H4 (cell line): ENCODE data around the gene NAA40. TPM values are rescaled to one million over a fixed set of nuclear protein-coding genes. Genes with fewer than 3 reads are reported as not detected.

ENCODE experiments used
- DNase-seq: peaks from one replicate; pipeline ENCODE4 v3.0.0-alpha.2; 2015; ENCODE audit warnings: low spot score
- total RNA-seq: library from RNA; depleted of rRNA; stranded (reverse); fragments of >200 nt; shearing (Covaris generic); gene quantifications from 2 replicates; pipeline ENCODE4 v1.2.3, GENCODE V29; 2014

Gene NAA40
- total RNA-seq, 1 experiment from 2014 or later, result 10.5 TPM

- DNase-seq, result no peak
Observed at GRCh38 chr11:63913866-63914830, 24.7 kb upstream of the NAA40 start.

DNA sequence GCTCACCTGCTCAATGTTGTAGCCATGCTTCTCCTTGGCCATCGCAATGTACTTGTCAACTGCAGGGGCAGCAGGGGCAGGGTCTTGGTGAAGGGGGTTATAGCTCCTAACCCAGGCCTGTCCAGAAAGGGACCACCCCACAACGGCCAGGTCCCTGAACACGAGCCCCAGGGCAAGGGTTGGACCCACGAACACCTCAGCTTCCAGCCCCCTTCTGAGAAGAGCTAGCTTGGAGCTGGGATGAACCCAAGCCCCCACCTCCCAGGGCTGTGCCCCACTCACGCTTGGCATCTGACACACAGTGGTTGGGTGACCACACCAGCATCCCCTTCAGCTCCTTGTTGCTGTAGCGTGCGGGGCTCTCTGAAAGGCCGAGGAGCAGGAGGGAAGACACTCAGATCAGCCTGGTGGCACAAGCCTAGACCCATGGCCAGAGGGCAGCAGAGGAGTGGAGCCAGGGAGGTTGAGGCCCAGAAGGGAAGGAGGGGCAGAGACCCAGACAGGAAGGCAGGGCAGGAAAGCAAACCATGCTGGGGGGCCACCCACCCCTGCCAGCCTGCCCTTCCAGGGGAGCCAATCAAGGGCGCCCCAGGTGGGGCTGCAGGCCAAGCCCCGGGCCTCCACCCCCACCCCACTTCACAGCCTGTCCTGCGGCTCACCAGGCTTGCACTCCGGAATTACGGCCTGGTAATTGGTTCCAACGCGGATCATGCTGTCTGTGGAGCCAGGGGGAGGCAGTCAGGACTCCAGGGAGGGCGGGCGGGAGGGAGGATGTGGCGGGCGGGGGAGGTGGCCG lies 23.7 kb upstream of the NAA40 start:
- DNase-seq, result no peak

DNA sequence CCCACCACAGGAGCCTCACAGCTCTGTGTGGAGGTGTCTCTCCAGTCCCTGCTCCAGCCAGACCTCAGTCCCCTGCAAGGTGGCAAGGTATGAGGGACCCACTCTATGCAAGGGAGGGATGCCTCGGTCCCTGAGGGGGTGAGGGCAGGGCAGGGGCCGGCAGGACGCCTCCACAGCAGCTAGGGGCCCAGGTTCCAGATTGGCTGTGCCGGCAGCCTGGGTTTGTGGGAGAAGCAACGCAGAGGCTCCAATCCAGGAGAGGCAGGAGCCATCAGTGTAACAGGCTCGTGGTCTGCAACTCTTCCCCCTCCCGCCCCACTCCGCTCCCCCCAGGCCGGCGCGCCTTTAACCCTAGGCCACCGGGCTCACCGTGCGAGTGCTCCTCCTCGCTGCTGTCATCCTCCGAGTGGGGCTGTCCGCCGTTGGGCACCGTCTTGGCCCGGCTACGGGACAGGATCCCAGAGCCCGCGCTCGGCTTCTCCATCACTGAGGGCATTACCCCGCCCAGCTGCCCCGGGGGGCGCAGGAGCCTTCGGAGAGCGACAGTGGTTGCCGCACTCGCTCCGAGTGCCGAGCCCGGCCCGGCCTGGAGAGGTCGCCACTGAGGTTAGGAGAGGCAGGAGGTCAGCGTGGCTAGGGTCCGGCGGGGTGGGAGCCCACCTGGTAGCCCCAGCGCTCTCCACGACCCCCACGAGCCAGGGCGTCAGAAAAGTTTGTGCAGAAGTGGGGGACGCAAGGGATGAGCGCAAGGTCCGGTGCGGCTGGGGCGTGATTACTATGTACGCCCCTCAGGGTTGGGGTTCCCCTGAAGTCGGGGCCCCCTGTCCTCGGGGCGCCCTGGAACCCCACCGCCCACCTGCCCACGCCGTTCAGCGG lies 22.6 kb upstream of the NAA40 start:
- no peak for DNase-seq

DNA sequence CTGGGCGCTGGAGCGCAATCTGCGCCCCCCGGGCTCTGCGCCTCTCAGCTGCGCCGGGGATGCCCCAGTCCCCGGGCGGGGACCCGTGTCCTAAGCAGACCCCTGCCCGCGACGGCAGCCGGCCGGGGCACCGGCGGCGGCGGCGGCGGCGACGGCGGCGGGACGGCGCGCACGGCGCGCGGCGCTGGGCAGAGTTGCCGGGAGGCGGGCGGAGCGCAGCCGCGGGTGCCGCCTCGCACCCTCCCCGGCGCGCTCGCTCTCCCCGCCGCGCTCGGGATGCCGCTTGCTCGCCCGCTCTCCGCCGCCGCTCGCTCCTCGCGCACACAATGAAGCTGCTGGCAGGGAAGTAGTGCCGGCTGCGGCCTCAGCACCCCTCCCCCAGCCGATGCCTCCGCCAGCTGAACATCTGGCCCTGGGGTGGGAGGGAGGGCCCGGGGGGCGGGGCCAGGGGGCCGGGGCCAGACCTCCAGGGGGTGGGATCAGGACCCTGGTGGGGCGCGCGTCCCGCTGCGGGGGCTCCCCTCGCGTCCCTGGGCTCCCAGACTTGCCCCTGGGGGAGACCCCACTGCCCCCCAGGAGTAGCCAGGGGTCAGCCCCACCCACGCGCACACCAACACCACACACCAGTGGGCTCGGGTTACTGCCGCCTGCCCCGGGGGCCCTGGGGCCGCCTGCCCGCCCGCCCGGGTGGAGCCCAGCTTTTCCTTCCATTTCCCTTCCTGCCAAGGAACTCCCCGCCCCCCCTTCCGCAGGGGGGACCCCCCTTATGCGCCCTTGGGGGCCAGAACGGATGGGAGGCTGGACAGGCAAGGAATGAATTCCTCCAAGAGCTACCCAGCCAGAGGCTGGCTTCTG lies 21.7 kb upstream of the NAA40 start, which contains the start of gene RCOR2:
TSS of gene RCOR2 (minus strand) at position 328 of the 855 bp plus-strand sequence. CDS start 708 bp downstream, outside the sequence.
- peak; percentile 75 for DNase-seq

- no peak for DNase-seq
Observed at GRCh38 chr11:63917692-63918506, 20.9 kb upstream of the NAA40 start.

DNA sequence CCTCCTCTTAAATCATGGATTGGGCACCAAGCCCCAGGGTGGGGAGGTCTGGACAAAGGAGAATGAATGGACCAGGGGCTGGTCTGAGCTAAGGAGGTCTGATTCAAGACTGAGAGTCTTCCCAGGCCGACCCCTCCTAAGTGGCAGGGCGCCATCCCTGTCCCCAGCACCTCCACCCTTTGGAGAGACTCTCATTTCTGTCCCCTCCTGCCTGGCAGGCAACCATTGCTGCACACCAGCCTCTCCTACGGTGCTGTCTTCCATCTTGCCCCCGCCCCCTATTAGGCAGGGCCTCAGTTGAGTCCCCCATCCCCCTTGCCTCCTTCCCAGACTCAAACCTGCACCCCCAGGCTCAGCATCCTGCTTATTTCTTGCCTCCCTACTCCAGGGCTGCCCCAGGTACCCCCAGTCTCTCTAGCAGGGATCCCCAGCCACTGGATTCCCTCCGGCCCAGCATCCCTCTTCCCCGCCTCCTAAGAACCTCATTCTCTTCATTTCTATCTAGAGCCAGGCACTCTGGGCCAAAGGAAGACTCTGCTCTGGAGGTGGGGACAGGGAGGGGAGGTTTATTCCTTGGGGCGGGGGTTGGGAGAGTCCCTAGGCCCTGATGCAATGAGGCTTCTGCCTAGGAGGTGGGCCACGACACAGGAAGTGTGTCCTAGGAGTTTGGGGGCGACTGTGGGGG lies 20.2 kb upstream of the NAA40 start:
- DNase-seq, result no peak

DNA sequence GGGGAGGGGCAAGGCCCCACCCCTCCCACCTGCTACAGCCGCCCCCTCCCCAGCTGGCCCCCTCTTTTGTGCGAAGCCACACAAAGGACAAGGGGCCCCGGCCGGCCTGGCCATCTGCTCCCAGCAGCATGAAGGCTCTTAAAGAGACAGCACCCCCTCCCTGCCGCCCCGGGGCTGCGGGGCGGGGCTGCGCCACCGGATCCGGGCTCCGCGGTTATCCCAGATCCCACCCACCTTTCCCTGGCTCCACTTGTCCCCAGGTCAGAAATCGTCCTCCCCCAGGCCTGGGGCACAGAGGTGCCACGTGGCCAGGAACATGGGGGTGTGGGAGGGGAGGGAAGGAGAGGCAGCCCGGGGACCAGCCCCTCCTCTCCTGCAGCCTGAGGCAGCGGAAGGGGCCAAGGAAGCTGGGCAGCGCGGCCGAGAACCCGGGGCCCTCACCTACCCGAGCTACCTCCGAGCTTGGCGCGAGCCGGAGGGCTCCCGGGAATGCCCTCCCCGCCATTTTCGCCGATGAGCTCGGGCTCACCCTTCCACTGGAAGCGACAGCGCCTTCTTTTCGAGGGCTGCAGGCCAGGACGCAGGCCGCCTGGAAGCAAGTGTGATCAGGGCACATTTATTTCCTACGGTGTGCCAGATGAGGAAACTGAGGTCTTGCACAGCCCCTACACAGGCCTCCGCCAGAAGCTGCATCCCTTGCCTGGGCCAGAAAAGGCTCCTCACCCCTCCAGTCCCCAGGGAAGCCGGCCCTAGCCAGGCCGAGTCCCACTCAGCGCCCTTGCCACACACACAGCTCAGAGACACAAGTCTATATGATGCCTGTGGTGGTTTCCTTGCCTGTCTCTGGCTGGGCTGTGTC lies 19.3 kb upstream of the NAA40 start:
- no peak for DNase-seq

- no peak for DNase-seq
Observed at GRCh38 chr11:63920126-63920938, 18.5 kb upstream of the NAA40 start.

DNA sequence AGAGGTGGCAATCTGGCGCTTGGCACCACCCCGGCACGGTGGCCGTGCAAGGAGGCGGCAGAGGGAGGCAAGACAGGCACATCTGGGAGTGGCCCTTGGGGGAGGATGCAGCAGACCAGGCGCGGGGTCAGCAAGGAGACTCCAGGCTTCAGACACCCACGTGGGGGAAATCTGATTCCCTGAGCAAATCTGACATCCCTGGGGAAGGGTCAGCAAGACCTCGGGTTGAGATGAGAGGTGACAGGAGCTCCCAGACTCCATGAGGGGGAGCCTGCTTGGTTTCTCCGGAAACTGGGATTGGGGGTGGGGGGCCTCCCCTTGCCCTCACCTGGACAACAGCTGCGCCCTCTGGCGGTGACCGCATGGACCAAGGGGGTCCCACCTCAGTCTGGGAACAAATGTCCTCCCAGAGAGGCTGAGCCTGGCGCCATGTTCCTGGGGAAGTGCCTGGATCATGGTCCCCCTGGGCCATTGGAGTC lies 17.8 kb upstream of the NAA40 start:
- no peak for DNase-seq

GRCh38 chr11:63922673-63923192 lies 16.1 kb upstream of the NAA40 start:
- DNase-seq, result no peak

DNA sequence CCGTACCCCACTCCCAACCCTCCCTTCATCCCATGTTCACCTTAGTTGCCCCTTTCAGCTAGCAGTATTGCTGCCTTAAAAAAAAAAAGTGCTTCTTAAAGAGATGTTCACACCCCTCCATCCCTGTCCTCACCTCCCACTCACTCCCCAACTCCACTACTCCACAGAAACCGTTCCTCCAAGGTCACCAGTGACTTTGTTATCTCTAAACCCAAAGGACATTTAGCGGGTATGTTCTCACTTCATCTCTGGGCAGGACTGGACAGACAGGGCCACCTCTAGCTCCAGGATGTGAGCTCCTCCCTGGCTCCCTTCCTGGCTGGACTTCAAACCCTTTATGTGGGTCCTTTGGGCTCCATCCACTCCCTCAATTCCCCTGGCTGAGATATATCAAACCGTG lies 15.5 kb upstream of the NAA40 start:
- no peak for DNase-seq

DNA sequence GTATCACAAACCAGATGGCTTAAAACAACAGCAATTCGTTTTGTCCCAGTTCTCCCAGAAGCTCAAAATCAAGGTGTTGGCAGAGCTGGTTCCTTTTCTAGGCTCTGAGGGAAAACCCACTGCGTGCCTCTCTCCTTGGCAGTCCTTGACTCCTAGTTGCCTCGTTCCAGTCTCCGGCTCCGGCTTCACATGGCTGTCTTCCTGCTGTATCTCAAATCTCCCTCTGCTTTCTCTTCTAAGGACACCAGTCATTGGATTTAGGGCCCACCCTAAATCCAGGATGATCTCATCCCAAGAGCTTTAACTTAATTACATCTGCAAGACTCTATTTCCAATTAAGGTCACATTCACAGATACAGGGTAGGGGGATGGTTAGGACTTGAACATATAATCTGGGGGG lies 9.2 kb upstream of the NAA40 start:
- DNase-seq, result no peak

- DNase-seq, result no peak
Observed at GRCh38 chr11:63931045-63931444, 7.8 kb upstream of the NAA40 start.

GRCh38 chr11:63931876-63932275 lies 6.9 kb upstream of the NAA40 start:
- DNase-seq, result no peak

- no peak for DNase-seq
Observed at GRCh38 chr11:63933459-63933858, 5.3 kb upstream of the NAA40 start.

GRCh38 chr11:63937713-63938478 lies 906 bp upstream of the NAA40 start:
- no peak for DNase-seq
